ENCODE results near the gene ANKRD36B.
"Not testable (repeated sequence)": the region's sequence is repeated elsewhere in the genome, so short reads cannot be mapped to it uniquely, and the experiment has no call there.

ANKRD36B gene

DNA sequence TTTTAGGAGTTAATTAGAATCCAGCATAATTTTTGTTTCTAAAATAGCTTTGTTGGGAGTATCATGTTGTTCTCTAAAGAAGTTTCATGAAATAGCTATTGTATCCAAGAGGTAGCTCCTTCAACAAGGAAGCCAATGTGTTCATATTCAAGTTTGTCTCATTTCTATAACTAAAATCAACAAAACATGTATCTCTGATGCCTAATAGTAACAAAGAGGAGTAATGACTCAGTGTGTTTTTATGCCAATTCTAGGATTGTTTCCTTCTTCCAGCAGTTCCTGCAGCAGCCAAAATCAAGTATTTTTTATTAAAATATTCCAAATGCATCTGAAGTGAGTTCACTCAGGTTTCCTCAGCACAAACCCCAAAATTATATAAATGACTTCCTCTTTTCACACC lies 41.1 kb downstream of the ANKRD36B start:
- not testable (repeated sequence) for DNase-seq

DNA sequence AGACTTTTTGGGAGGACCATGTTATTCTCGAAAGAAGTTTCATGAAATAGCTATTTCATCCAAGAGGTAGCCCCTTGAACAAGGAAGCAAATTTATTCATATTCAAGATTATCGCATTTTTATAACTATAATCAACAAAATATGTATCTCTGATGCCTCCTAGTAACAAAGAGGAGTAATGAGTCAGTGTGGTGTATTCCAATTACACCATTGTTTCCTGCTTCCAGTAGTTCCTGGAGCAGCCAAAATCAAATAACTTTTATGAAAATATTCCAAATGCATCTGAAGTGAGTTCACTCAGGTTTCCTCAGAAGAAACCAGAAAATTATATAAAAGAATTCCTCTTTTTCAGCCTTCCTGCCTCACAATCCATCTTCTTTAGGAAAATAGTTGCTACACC lies 43.0 kb downstream of the ANKRD36B start:
- no peak for DNase-seq

DNA sequence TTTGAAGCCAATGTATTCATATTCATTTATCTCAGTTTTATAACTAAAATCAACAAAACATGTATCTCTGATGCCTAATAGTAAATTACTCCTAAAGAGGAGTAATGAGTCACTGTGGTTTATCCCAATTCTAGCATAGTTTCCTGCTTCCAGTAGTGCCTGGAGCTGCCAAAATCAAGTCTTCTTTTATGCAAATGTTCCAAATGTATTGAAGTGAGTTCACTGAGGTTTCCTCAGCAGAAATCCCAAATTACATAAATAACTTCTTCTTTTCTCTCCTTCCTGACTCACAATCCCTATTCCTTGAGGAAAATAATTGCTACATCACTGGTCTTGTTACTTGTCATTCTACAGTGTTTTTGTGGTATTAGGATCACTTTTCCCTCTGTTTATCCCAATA lies 44.8 kb downstream of the ANKRD36B start:
- DNase-seq = not testable (repeated sequence)

DNA sequence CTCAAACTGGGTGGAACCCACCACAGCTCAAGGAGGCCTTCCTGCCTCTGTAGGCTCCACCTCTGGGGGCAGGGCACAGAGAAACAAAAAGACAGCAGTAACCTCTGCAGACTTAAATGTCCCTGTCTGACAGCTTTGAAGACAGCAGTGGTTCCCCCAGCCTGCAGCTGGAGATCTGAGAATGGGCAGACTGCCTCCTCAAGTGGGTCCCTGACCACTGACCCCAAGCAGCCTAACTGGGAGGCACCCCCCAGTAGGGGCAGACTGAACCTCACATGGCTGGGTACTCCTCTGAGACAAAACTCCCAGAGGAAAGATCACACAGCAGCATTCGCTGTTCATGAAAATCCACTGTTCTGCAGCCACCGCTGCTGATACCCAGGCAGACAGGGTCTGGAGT lies 63.8 kb downstream of the ANKRD36B start:
- DNase-seq = not testable (repeated sequence)

DNA sequence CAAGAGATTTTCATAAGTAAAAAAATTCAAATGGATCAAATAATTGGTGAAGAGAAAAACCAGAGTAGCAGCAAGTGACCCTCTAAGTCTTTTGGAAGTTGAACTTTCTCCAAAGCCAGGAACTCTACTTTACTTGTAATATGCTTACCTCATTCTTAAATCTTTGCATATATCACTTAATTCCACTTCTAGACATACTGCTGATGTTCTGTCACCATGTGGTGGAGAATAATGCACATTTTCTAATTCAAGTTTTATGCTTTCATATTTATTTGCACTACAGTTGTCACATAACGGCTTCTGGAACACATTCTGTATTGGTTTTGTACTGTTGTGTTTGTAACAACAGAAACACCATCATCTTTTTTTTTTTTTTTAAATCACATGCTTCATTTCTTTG lies 65.9 kb downstream of the ANKRD36B start:
- not testable (repeated sequence) for DNase-seq

DNA sequence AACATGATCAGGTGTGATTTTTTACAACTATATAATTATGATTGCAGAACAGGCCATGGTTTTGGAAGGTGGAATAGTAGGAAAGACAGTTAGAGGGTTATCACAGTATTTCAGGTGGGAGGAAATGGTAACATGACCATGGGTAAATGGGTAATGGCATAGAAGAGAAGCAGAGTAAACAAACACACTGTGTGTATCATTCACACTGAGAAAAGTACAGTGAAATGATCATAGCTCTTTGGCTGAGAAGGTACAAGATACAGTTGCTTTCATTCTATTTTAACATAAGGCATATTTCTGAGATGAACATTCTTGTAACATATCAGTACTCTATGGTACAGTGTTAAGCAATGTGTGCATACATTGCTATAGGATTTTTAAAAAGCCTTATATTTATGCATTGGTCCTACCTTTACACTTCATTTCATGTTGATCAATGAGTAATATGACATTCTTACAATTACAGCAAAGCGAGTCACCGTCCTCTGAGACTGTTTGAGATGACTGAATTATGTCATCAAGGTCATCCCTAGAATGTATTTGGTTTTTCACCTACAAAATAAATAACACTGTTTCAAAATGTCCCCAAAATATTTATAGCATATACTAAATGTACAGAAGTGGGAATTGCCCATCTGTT lies 66.6 kb downstream of the ANKRD36B start:
- not testable (repeated sequence) for DNase-seq

DNA sequence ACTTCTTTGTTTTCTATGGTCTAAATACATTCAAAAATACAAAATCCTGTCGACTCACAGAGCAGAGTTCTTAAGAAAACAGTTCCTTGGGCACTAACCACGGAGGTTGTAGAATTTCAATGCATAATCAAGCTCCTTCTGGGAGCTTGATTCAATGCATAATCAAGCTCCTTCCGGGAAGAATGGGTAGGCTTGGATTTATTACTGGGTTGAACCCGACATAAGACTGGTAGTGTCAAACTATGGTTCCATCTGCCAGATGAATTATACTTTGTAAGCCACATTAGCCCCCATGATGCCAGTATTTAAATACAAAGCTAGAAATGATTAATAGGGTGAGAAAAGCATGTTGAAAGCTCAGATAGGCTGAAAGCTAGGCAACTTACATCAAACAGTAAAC lies 94.0 kb downstream of the ANKRD36B start:
- not testable (repeated sequence) for DNase-seq

DNA sequence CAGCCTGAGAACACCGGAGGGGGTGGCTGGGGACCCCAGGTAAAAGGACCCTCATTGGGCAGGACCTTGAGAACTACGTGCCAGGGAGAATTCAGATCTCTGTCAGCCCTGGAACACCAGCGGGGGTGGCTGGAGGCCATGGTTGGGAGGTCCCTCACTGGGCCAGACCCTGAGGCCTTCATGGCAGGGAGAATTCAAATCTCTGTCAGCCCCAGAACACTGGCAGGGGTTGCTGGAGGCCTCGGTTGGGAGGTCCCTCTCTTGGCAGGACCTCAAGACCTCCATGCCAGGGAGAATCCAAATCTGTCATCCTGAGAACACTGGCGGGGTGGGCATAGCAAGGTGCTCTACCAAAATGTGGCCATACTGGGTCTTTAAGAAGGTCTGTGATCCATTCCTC lies 99.5 kb downstream of the ANKRD36B start:
- DNase-seq = not testable (repeated sequence)

Measured in NCI-H187 (cell line).